SU-DHL-6 (cell line): ENCODE results near the gene PDCD4.

Source experiments
- H2AFZ ChIP-seq: fragments of 200-600 bp; sonication (generic); 2 replicates; pipeline ENCODE4 v1.6.1; 2014; ENCODE audit warnings: low read depth, mild to moderate bottlenecking, moderate library complexity, mixed read lengths, antibody characterized with exemption, low read length; ENCODE audit not compliant: severe bottlenecking
- H3F3A ChIP-seq: fragments of 200-600 bp; shearing (Covaris generic); 2 replicates; pipeline ENCODE4 v1.6.0; 2016; ENCODE audit warnings: antibody characterized with exemption, mild to moderate bottlenecking; ENCODE audit not compliant: insufficient read depth
- H3K27ac ChIP-seq: fragments of 200-600 bp; sonication (generic); 2 replicates; pipeline ENCODE4 v1.5.1; 2016; ENCODE audit warnings: low read depth, mild to moderate bottlenecking, low read length, moderate library complexity, mixed read lengths
- H3K27me3 ChIP-seq: fragments of 200-600 bp; sonication (generic), shearing (Covaris generic); 2 replicates; pipeline ENCODE4 v1.6.0; 2014; ENCODE audit warnings: mild to moderate bottlenecking, low read length
- H3K36me3 ChIP-seq: fragments of 200-600 bp; sonication (generic); 2 replicates; pipeline ENCODE4 v1.6.1; 2014; ENCODE audit warnings: mild to moderate bottlenecking, low read length, mixed read lengths
- H3K4me2 ChIP-seq: fragments of 300-600, 200-600 bp; shearing (Covaris generic), sonication (generic); 2 replicates; pipeline ENCODE4 v1.6.0; 2014; ENCODE audit warnings: low read length, low read depth, mild to moderate bottlenecking; ENCODE audit not compliant: poor library complexity, severe bottlenecking
- H3K4me3 ChIP-seq: fragments of 200-600 bp; sonication (generic); 2 replicates; pipeline ENCODE4 v1.5.1; 2014; ENCODE audit warnings: antibody characterized with exemption, low read length, mild to moderate bottlenecking, mixed read lengths; ENCODE audit not compliant: insufficient read depth, poor library complexity, severe bottlenecking
- H3K79me2 ChIP-seq: fragments of 200-600 bp; sonication (generic); 2 replicates; pipeline ENCODE4 v1.6.1; 2014; ENCODE audit warnings: mild to moderate bottlenecking, low read length, moderate library complexity; ENCODE audit not compliant: insufficient read depth
- H3K9ac ChIP-seq: fragments of 200-600 bp; sonication (generic); 2 replicates; pipeline ENCODE4 v1.7.0; 2014; ENCODE audit warnings: mild to moderate bottlenecking, low read length
- H3K9me2 ChIP-seq: fragments of 200-600 bp; sonication (generic); replicated peaks from 2 replicates; pipeline ENCODE4 v1.6.1; 2014; ENCODE audit warnings: low read length; ENCODE audit not compliant: insufficient read depth
- H3K9me3 ChIP-seq: fragments of 200-600 bp; sonication (generic); 2 replicates; pipeline ENCODE4 v1.6.1; 2014; ENCODE audit warnings: low read length, mixed read lengths; ENCODE audit not compliant: insufficient read depth
- H4K20me1 ChIP-seq: fragments of 200-600 bp; sonication (generic); 2 replicates; pipeline ENCODE4 v1.6.1; 2014; ENCODE audit warnings: low read depth, mild to moderate bottlenecking, antibody characterized with exemption, low read length, moderate library complexity, mixed read lengths
- EZH2phosphoT487 ChIP-seq: fragments of 200-600 bp; sonication (generic), shearing (Covaris generic); conservative IDR thresholded peaks from 2 replicates; pipeline ENCODE4 v1.6.1; 2018; ENCODE audit warnings: mild to moderate bottlenecking, antibody characterized with exemption, low read length, moderate library complexity, mixed read lengths
- TF ChIP-seq, protein P1 (sequence below): fragments of 200-600 bp; sonication (generic); IDR thresholded peaks from one replicate; pipeline ENCODE4 v1.5.1; 2017; ENCODE audit warnings: antibody characterized with exemption, mild to moderate bottlenecking, low read length, moderate library complexity; ENCODE audit not compliant: insufficient read depth, poor library complexity, severe bottlenecking

PDCD4 gene

DNA sequence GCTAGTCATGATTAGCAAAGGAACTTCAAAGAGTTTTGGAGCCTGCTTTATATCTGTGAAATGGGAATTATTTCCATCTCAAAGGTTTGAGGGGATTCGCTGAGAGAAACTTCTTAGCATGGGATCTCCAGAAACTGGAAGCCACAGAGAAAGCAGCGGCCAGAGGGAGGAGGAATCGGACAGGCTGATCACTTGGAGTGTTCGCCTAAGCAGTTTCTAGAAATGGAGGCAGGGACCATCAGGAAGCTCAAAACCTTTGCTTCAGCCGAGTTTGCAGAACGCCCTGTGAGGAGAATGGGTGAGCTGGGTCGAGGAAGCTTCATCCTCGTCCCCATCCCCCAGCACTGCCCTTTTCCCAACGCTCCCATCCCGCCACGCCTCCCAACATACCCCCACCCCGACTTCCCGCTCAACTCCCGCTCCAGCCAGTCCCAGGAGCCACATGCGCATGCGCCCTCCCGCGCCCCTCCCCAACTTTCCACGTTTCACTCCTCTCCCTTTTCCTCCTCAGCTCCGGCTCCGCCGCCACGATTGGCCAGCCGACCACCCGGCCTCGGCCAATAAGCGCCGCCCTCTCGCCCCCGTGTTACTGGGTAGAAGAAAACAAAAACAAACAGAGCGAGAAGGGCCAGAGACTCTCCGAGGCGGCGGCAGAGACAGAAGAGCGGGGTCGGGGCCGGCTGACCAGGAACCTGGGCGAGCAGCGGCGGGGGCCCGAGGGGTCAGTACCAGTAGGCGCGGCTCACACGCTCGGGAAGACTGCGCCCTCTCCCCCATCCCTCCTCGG, at the start of gene PDCD4:
Gene PDCD4 (plus strand): TSS at position 631 of the 787 bp plus-strand sequence. CDS start 4,100 bp downstream, outside the sequence.
- peak within 1 kb of the TSS; percentile 89 for H3K27ac ChIP-seq
- TF ChIP-seq, protein P1, sequence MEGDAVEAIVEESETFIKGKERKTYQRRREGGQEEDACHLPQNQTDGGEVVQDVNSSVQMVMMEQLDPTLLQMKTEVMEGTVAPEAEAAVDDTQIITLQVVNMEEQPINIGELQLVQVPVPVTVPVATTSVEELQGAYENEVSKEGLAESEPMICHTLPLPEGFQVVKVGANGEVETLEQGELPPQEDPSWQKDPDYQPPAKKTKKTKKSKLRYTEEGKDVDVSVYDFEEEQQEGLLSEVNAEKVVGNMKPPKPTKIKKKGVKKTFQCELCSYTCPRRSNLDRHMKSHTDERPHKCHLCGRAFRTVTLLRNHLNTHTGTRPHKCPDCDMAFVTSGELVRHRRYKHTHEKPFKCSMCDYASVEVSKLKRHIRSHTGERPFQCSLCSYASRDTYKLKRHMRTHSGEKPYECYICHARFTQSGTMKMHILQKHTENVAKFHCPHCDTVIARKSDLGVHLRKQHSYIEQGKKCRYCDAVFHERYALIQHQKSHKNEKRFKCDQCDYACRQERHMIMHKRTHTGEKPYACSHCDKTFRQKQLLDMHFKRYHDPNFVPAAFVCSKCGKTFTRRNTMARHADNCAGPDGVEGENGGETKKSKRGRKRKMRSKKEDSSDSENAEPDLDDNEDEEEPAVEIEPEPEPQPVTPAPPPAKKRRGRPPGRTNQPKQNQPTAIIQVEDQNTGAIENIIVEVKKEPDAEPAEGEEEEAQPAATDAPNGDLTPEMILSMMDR, result no peak
- no peak for TF ChIP-seq EZH2phosphoT487
- no peaks in the 10 kb centered on the region for H4K20me1 ChIP-seq
- no peaks in the 10 kb centered on the region for H3K9me3 ChIP-seq
- H3K9me2 ChIP-seq, result no peaks in the 10 kb centered on the region
- peaks cover 11% of the 10 kb centered on the region for H3K36me3 ChIP-seq
- H3K27me3 ChIP-seq, result no peaks in the 10 kb centered on the region
- peaks cover 54% of the 10 kb centered on the region for H3F3A ChIP-seq
- H3K4me2 ChIP-seq, result peak within 1 kb of the TSS; percentile 99
- peaks cover 40% of the 10 kb centered on the region for H3K79me2 ChIP-seq
- peak within 1 kb of the TSS; percentile 78 for H3K4me3 ChIP-seq
- peak within 1 kb of the TSS; percentile 76 for H3K9ac ChIP-seq
- peak within 1 kb of the TSS; percentile 74 for H2AFZ ChIP-seq

DNA sequence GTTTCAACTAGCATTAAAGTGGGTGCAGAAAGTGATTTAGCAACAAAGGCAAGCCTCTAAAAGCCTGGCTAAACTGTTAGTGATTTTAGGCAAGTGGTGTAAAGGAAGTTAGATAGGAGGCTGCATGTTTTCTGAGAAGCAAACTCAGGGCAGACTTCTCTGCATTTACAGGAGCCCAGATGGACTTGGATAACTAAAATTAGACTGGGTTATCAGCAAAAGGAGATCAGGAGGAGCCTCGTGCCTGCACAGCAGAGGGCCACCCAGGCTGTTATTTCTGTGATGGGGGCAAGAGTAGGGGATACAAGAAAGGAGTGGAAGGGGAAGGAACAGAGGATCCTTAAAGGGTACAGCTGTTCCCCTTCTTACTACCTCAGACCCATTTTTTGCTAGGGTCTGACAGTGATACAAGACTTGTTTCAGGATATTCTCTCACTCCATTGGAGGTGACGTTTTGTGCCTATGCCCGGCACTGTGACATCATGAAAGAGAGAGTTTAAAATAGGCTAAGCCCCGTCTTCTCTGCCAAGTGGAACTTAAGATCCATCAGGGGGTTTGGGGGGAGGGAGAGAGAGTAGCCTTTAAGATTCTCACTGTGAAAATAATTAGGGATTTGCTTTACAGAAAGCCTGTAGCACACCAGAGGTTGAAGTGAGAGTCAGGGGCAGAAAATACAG, 49.6 kb upstream of the PDCD4 start:
- Histone ChIP-seq H2AFZ (no peak overlapping the region), H3K27ac (no peak overlapping the region), H3F3A (no peaks in the 10 kb centered on the region), H3K79me2 (no peaks in the 10 kb centered on the region), H4K20me1 (no peaks in the 10 kb centered on the region), H3K4me3 (no peak overlapping the region), H3K27me3 (no peaks in the 10 kb centered on the region), H3K9ac (no peak overlapping the region), H3K36me3 (no peaks in the 10 kb centered on the region), H3K4me2 (no peak overlapping the region), H3K9me3 (no peaks in the 10 kb centered on the region), H3K9me2 (no peaks in the 10 kb centered on the region)
- TF ChIP-seq, protein P1, result no peak
- no peak for TF ChIP-seq EZH2phosphoT487

DNA sequence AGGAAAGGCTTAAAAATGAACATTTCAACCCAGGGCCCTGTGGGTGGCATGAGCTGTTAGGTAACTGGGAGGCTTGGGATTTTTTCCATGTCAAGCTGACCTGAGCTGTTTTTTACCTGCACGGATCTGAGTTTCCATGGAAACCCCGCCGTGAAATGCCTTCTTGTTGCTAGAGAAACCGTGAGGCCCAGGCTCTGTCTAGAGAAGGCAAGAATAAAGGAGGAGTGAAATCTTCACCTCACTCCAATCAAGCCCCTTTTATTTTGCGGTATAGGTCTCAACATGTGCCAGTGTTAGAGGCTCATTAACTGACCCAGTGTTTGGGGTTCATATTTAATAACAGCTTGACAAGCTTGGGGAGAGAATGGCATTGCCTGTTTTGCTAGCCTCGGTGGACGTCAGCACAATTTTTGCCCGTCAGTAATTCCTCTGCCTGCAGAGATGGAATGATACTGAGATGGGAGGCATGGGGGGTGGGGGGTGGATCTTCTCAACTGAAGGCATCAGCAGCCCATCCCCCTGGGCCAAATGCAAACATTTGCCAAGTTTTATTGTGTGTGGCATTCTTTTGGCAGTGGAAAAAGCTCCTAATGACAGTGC, 48.9 kb upstream of the PDCD4 start:
- Histone ChIP-seq H3K36me3 (no peaks in the 10 kb centered on the region), H3K27ac (no peak overlapping the region)
- TF ChIP-seq EZH2phosphoT487, result no peak
- TF ChIP-seq, protein P1, result no peak

More for the DNA sequence above, 48.9 kb upstream of the PDCD4 start:
- H4K20me1 ChIP-seq, result no peaks in the 10 kb centered on the region
- H2AFZ ChIP-seq, result no peak overlapping the region
- H3K9me2 ChIP-seq, result no peaks in the 10 kb centered on the region
- no peaks in the 10 kb centered on the region for H3K79me2 ChIP-seq
- H3K9ac ChIP-seq, result no peak overlapping the region
- no peaks in the 10 kb centered on the region for H3K9me3 ChIP-seq
- H3K27me3 ChIP-seq, result no peaks in the 10 kb centered on the region
- H3K4me2 ChIP-seq, result no peak overlapping the region
- no peaks in the 10 kb centered on the region for H3F3A ChIP-seq
- no peak overlapping the region for H3K4me3 ChIP-seq
